ENCODE data around the gene FBXO30. TPM values are rescaled to one million over a fixed set of nuclear protein-coding genes. Genes with fewer than 3 reads are reported as not detected.
A peak's percentile ranks its signal among the peaks of the same experiment; 100 is the strongest.

FBXO30 gene
- total RNA-seq = 1 to 10 TPM; 4.9 to 5.0 TPM

- peak; percentile 87 to 92 for DNase-seq
- peak; percentile 91 for ATAC-seq (replicated peaks in 1 of 2)
These were observed at the start of gene FBXO30 for GRCh38 chr6:145814501-145815308. FBXO30 (minus strand) TSS chr6:145814795; CDS start chr6:145806405, 8,390 bp downstream.

GRCh38 chr6:145863988-145864616 lies 49.5 kb upstream of the FBXO30 start:
- no peak overlapping the region for H3K4me3 Mint-ChIP-seq
- ATAC-seq (replicated peaks in 1 of 2) (no peak), DNase-seq (no peak)
- peaks cover 26% of the 10 kb centered on the region for H3K4me1 Mint-ChIP-seq (ENCODE audit: low read depth)
- H3K9me3 Mint-ChIP-seq = no peaks in the 10 kb centered on the region
- H3K27me3 Mint-ChIP-seq (ENCODE audit: low read depth) = no peaks in the 10 kb centered on the region
- H3K36me3 Mint-ChIP-seq (ENCODE audit: insufficient read depth in 2 of 2) = peaks cover 4 to 7% of the 10 kb centered on the region in 2 donors
- H3K27ac Mint-ChIP-seq = no peak overlapping the region

More at GRCh38 chr6:145814501-145815308, at the start of gene FBXO30:
- Mint-ChIP-seq H3K9me3 (no peaks in the 10 kb centered on the region), H3K4me3 (peak within 1 kb of the TSS; percentile 91 to 94), H3K36me3 (ENCODE audit: insufficient read depth in 2 of 2) (no peaks in the 10 kb centered on the region), H3K4me1 (ENCODE audit: low read depth) (peaks cover 39% of the 10 kb centered on the region), H3K27me3 (ENCODE audit: low read depth) (no peaks in the 10 kb centered on the region), H3K27ac (peak within 1 kb of the TSS; percentile 95)

- Mint-ChIP-seq H3K4me3 (no peak overlapping the region), H3K9me3 (no peaks in the 10 kb centered on the region), H3K27ac (no peak overlapping the region), H3K27me3 (ENCODE audit: low read depth) (no peaks in the 10 kb centered on the region), H3K4me1 (ENCODE audit: low read depth) (peaks cover 26% of the 10 kb centered on the region), H3K36me3 (ENCODE audit: insufficient read depth in 2 of 2) (peaks cover 4 to 7% of the 10 kb centered on the region in 2 donors)
- DNase-seq (no peak), ATAC-seq (replicated peaks in 1 of 2) (no peak)
These were observed 48.8 kb upstream of the FBXO30 start for GRCh38 chr6:145863366-145863765.

- ATAC-seq (replicated peaks in 1 of 2) = no peak
- no peak for DNase-seq
- Mint-ChIP-seq H3K27ac (no peak overlapping the region), H3K9me3 (peaks cover 0 to 1% of the 10 kb centered on the region in 2 donors), H3K27me3 (ENCODE audit: low read depth) (no peaks in the 10 kb centered on the region), H3K36me3 (ENCODE audit: insufficient read depth in 2 of 2) (peaks cover 2 to 5% of the 10 kb centered on the region in 2 donors), H3K4me3 (no peak overlapping the region), H3K4me1 (ENCODE audit: low read depth) (peaks cover 7% of the 10 kb centered on the region)
These were observed 46.0 kb upstream of the FBXO30 start for GRCh38 chr6:145860562-145860961.

GRCh38 chr6:145850671-145851070 lies 36.1 kb upstream of the FBXO30 start:
- H3K4me1 Mint-ChIP-seq (ENCODE audit: low read depth) = no peaks in the 10 kb centered on the region
- no peaks in the 10 kb centered on the region for H3K9me3 Mint-ChIP-seq
- no peak overlapping the region for H3K4me3 Mint-ChIP-seq
- H3K27ac Mint-ChIP-seq = no peak overlapping the region
- no peaks in the 10 kb centered on the region for H3K27me3 Mint-ChIP-seq (ENCODE audit: low read depth)
- peaks cover 0 to 3% of the 10 kb centered on the region in 2 donors for H3K36me3 Mint-ChIP-seq (ENCODE audit: insufficient read depth in 2 of 2)
- ATAC-seq (replicated peaks in 1 of 2) (no peak), DNase-seq (no peak)

GRCh38 chr6:145848541-145848940 lies 33.9 kb upstream of the FBXO30 start:
- no peak for ATAC-seq (replicated peaks in 1 of 2)
- H3K9me3 Mint-ChIP-seq = no peaks in the 10 kb centered on the region

GRCh38 chr6:145845557-145845956 lies 31.0 kb upstream of the FBXO30 start:
- H3K4me1 Mint-ChIP-seq (ENCODE audit: low read depth) = no peaks in the 10 kb centered on the region
- no peak overlapping the region for H3K27ac Mint-ChIP-seq
- no peak for ATAC-seq (replicated peaks in 1 of 2)
- no peak for DNase-seq
- no peaks in the 10 kb centered on the region for H3K27me3 Mint-ChIP-seq (ENCODE audit: low read depth)
- H3K9me3 Mint-ChIP-seq = no peaks in the 10 kb centered on the region
- H3K36me3 Mint-ChIP-seq (ENCODE audit: insufficient read depth in 2 of 2) = peaks cover 0 to 2% of the 10 kb centered on the region in 2 donors
- H3K4me3 Mint-ChIP-seq = no peak overlapping the region

More at GRCh38 chr6:145848541-145848940, 33.9 kb upstream of the FBXO30 start:
- peaks cover 0 to 2% of the 10 kb centered on the region in 2 donors for H3K36me3 Mint-ChIP-seq (ENCODE audit: insufficient read depth in 2 of 2)
- no peak overlapping the region for H3K4me3 Mint-ChIP-seq
- H3K27me3 Mint-ChIP-seq (ENCODE audit: low read depth) = no peaks in the 10 kb centered on the region
- DNase-seq = no peak
- H3K4me1 Mint-ChIP-seq (ENCODE audit: low read depth) = no peaks in the 10 kb centered on the region
- H3K27ac Mint-ChIP-seq = no peak overlapping the region

GRCh38 chr6:145844933-145845540 lies 30.4 kb upstream of the FBXO30 start:
- Mint-ChIP-seq H3K27ac (no peak overlapping the region), H3K27me3 (ENCODE audit: low read depth) (no peaks in the 10 kb centered on the region), H3K36me3 (ENCODE audit: insufficient read depth in 2 of 2) (peaks cover 0 to 2% of the 10 kb centered on the region in 2 donors), H3K4me3 (no peak overlapping the region), H3K9me3 (no peaks in the 10 kb centered on the region), H3K4me1 (ENCODE audit: low read depth) (no peaks in the 10 kb centered on the region)
- DNase-seq = no peak
- no peak for ATAC-seq (replicated peaks in 1 of 2)

GRCh38 chr6:145842693-145843546 lies 28.3 kb upstream of the FBXO30 start:
- no peak for ATAC-seq (replicated peaks in 1 of 2)
- peaks cover 0 to 2% of the 10 kb centered on the region in 2 donors for H3K36me3 Mint-ChIP-seq (ENCODE audit: insufficient read depth in 2 of 2)
- H3K4me1 Mint-ChIP-seq (ENCODE audit: low read depth) = no peaks in the 10 kb centered on the region
- no peaks in the 10 kb centered on the region for H3K9me3 Mint-ChIP-seq
- H3K4me3 Mint-ChIP-seq = no peak overlapping the region
- no peak overlapping the region for H3K27ac Mint-ChIP-seq
- no peak for DNase-seq
- no peaks in the 10 kb centered on the region for H3K27me3 Mint-ChIP-seq (ENCODE audit: low read depth)

GRCh38 chr6:145841668-145842067 lies 27.1 kb upstream of the FBXO30 start:
- Mint-ChIP-seq H3K27me3 (ENCODE audit: low read depth) (no peaks in the 10 kb centered on the region), H3K4me1 (ENCODE audit: low read depth) (peaks cover 2% of the 10 kb centered on the region), H3K36me3 (ENCODE audit: insufficient read depth in 2 of 2) (peaks cover 0 to 2% of the 10 kb centered on the region in 2 donors), H3K9me3 (no peaks in the 10 kb centered on the region), H3K27ac (no peak overlapping the region), H3K4me3 (no peak overlapping the region)
- DNase-seq = no peak
- no peak for ATAC-seq (replicated peaks in 1 of 2)

GRCh38 chr6:145839653-145840052 lies 25.1 kb upstream of the FBXO30 start:
- H3K27ac Mint-ChIP-seq = no peak overlapping the region
- no peak overlapping the region for H3K4me3 Mint-ChIP-seq
- no peaks in the 10 kb centered on the region for H3K9me3 Mint-ChIP-seq
- peaks cover 12% of the 10 kb centered on the region for H3K4me1 Mint-ChIP-seq (ENCODE audit: low read depth)
- no peaks in the 10 kb centered on the region for H3K27me3 Mint-ChIP-seq (ENCODE audit: low read depth)
- DNase-seq (no peak), ATAC-seq (replicated peaks in 1 of 2) (peak in 1 of 2 donors; percentile 25)
- peaks cover 0 to 2% of the 10 kb centered on the region in 2 donors for H3K36me3 Mint-ChIP-seq (ENCODE audit: insufficient read depth in 2 of 2)

GRCh38 chr6:145838305-145838704 lies 23.7 kb upstream of the FBXO30 start:
- Mint-ChIP-seq H3K4me1 (ENCODE audit: low read depth) (peaks cover 12% of the 10 kb centered on the region), H3K9me3 (no peaks in the 10 kb centered on the region), H3K27ac (no peak overlapping the region), H3K36me3 (ENCODE audit: insufficient read depth in 2 of 2) (no peaks in the 10 kb centered on the region), H3K27me3 (ENCODE audit: low read depth) (no peaks in the 10 kb centered on the region), H3K4me3 (no peak overlapping the region)
- DNase-seq = no peak
- no peak for ATAC-seq (replicated peaks in 1 of 2)
